Breast epithelium (tissue), 3 donors: ENCODE measurements around the gene OCA2.

ENCODE experiments used
- POLR2A ChIP-seq: fragments of 450-650 bp; IDR thresholded peaks from one replicate; pipeline ENCODE4 v1.6.1; 2016; ENCODE audit warnings: antibody characterized with exemption, mild to moderate bottlenecking, moderate library complexity
- POLR2AphosphoS5 ChIP-seq, 3 donors: sonication (generic); formaldehyde crosslinking; IDR thresholded peaks; one replicate each; pipeline ENCODE4 v1.6.1; 2017; ENCODE audit warnings: antibody characterized with exemption in 3 of 3
- TF ChIP-seq, protein P1 (sequence below), 3 donors: fragments of 450-650 bp; IDR thresholded peaks; one replicate each; pipeline ENCODE4 v1.5.1; 2016 to 2017; ENCODE audit warnings: antibody characterized with exemption in 3 of 3, mild to moderate bottlenecking in 3 of 3, moderate library complexity in 3 of 3

DNA sequence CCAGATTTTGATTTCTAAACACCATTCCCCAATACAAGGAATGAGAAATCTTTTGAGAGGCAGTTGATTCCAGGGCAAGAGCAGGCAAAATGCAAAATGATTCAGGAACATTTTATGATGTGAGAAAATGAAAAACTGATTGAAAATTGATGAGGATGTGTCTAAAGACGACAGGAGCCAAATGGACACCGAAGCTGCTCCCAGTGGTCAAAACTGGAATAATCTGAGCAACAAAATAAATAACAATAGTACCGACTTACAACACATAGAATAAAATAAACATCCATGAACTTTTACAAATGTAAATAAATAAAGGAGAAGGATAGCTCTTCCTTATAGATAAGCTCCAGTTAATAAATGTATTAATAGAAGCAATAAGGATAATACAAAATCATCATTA, 186.8 kb downstream of the OCA2 start:
- TF ChIP-seq, protein P1, sequence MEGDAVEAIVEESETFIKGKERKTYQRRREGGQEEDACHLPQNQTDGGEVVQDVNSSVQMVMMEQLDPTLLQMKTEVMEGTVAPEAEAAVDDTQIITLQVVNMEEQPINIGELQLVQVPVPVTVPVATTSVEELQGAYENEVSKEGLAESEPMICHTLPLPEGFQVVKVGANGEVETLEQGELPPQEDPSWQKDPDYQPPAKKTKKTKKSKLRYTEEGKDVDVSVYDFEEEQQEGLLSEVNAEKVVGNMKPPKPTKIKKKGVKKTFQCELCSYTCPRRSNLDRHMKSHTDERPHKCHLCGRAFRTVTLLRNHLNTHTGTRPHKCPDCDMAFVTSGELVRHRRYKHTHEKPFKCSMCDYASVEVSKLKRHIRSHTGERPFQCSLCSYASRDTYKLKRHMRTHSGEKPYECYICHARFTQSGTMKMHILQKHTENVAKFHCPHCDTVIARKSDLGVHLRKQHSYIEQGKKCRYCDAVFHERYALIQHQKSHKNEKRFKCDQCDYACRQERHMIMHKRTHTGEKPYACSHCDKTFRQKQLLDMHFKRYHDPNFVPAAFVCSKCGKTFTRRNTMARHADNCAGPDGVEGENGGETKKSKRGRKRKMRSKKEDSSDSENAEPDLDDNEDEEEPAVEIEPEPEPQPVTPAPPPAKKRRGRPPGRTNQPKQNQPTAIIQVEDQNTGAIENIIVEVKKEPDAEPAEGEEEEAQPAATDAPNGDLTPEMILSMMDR (IDR thresholded peaks at IDR 0.05): no peak
- TF ChIP-seq POLR2AphosphoS5 (IDR thresholded peaks at IDR 0.05) (no peak), POLR2A (no peak)
